ENCODE results near the gene PDS5A. TPM values are rescaled to one million over a fixed set of nuclear protein-coding genes. Genes with fewer than 3 reads are reported as not detected.

The PDS5A gene
- total and polyA plus RNA-seq, 2 donors (not counting 3 experiments of a cell fraction or from before 2014, with no cell fraction given) = 17.5 to 80.8 TPM

DNA sequence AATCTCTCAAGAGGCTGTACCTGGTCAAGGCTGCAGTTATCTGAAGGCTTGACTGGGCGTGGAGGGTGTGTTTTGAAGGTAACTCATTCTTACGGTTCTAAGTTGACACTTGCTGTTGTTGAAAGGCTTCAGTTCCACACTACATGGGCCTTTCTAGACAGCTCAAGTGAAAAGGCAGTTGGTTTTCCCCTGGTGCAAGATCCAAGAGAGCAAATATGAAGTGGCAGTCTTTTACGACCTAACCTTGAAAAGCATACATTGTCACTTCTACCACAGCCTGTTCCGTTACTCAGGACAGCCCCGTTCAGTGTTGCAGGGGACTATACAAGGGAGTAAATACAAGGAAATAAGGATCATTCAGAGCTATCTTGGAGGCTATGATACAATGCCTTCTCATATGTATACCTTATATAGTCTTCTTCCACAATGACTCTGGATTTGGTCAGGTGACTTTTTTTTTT lies 46.2 kb downstream of the PDS5A start:
- Histone ChIP-seq H3K4me1 (ENCODE audit: control insufficient read depth, extremely low read depth, insufficient read depth, low read length) (peaks cover 12% of the 10 kb centered on the region), H3K9ac (replicated peaks; ENCODE audit: extremely low read depth, insufficient read depth, low read length) (no peak overlapping the region), H3K4me2 (ENCODE audit: insufficient read depth, low read length) (no peak overlapping the region), H3K36me3 (ENCODE audit: control insufficient read depth in 2 of 2, extremely low read depth in 1 of 2, insufficient read depth in 2 of 2, low read length in 2 of 2) (peaks cover 0 to 5% of the 10 kb centered on the region in 2 experiments), H2AFZ (ENCODE audit: low read depth, low read length) (no peak overlapping the region), H3K27me3 (ENCODE audit: control insufficient read depth in 2 of 2, insufficient read depth in 2 of 2, low read length in 2 of 2) (no peaks in the 10 kb centered on the region), H3K9me3 (replicated peaks; ENCODE audit: control insufficient read depth, insufficient read depth, low read length) (no peaks in the 10 kb centered on the region), H3K9me1 (replicated peaks; ENCODE audit: control insufficient read depth, extremely low read depth, insufficient read depth, low read length) (no peaks in the 10 kb centered on the region), H4K20me1 (replicated peaks; ENCODE audit: control insufficient read depth, extremely low read depth, insufficient read depth, low read length) (no peaks in the 10 kb centered on the region), H3K4me3 (replicated peaks in 1 of 3; ENCODE audit: insufficient read depth in 1 of 3, low read depth in 1 of 3, low read length in 3 of 3) (no peak overlapping the region), H3K27ac (ENCODE audit: insufficient read depth, low read depth, low read length) (no peak overlapping the region), H3K79me2 (ENCODE audit: control insufficient read depth, insufficient read depth, low read length) (peaks cover 77% of the 10 kb centered on the region)
- no peak for TF ChIP-seq FOS (IDR thresholded peaks at IDR 0.05; ENCODE audit: borderline replicate concordance, insufficient read depth, low read length)
- no peak for TF ChIP-seq JUN (IDR thresholded peaks at IDR 0.05; ENCODE audit: borderline replicate concordance, insufficient read depth, insufficient read length, low read depth)
- TF ChIP-seq, protein P1, sequence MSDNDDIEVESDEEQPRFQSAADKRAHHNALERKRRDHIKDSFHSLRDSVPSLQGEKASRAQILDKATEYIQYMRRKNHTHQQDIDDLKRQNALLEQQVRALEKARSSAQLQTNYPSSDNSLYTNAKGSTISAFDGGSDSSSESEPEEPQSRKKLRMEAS (IDR thresholded peaks at IDR 0.05; ENCODE audit: insufficient read depth, insufficient read length) = no peak
- TF ChIP-seq GATA2 (IDR thresholded peaks at IDR 0.05; ENCODE audit: insufficient read depth, insufficient read length, low read depth, low read length) = no peak
- TF ChIP-seq POLR2A (IDR thresholded peaks at IDR 0.05; ENCODE audit: low read depth, low read length) = no peak
- no peak for TF ChIP-seq EZH2 (IDR thresholded peaks at IDR 0.05; ENCODE audit: borderline replicate concordance, low read depth, low read length, severe bottlenecking)
- TF ChIP-seq POLR2AphosphoS5 (IDR thresholded peaks at IDR 0.05; ENCODE audit: insufficient read depth, low read depth, low read length) = no peak
- ChIA-PET CTCF (interaction anchor here (0.7 kb wide), 1 partner anchor 34 kb away, joined by 3 read pairs; no protein-coding TSS in a partner anchor), POLR2A (no interaction called here)
- BruUV-seq (replicated peaks) = no TSS peak
- DNase-seq (ENCODE audit: low read depth, low spot score) (no peak), FAIRE-seq (no peak)
- intact Hi-C loops (cut with micrococcal nuclease) = no loop called here
- dilution Hi-C loops (cut with MboI; ENCODE audit: extremely low pct_ligation_motif_present, low sequenced_read_pairs) = no loop called here

DNA sequence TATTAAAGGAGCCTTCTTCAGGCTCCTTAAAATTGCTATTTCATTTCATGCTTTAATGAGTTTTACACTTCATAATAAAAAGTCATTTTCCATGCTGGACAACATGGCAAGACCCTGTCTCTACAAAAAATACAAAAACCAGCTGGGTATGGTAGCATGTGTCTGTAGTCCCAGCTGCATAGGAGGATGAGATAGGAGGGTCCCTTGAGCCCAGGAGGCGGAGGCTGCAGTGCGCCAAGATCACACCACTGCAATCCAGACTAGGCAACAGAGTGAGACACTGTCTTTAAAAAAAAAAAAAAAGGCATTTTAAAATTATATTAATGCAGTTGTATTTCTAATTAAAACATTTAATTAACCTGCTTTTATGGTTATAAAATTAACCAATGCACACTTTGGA lies 49.2 kb downstream of the PDS5A start:
- no peak overlapping the region for H3K27ac ChIP-seq (ENCODE audit: insufficient read depth, low read depth, low read length)
- BruUV-seq (replicated peaks) = no TSS peak
- H3K9me1 ChIP-seq (replicated peaks; ENCODE audit: control insufficient read depth, extremely low read depth, insufficient read depth, low read length) = no peaks in the 10 kb centered on the region
- intact Hi-C loops (cut with micrococcal nuclease) (no loop called here), dilution Hi-C loops (cut with MboI; ENCODE audit: extremely low pct_ligation_motif_present, low sequenced_read_pairs) (no loop called here)
- peaks cover 3% of the 10 kb centered on the region for H4K20me1 ChIP-seq (replicated peaks; ENCODE audit: control insufficient read depth, extremely low read depth, insufficient read depth, low read length)
- no peak overlapping the region for H3K4me2 ChIP-seq (ENCODE audit: insufficient read depth, low read length)
- H3K4me3 ChIP-seq (replicated peaks in 1 of 3; ENCODE audit: insufficient read depth in 1 of 3, low read depth in 1 of 3, low read length in 3 of 3) = no peak overlapping the region
- DNase-seq (ENCODE audit: low read depth, low spot score) = no peak
- FAIRE-seq = no peak
- POLR2A ChIA-PET = no interaction called here
- CTCF ChIA-PET = no interaction called here
- TF ChIP-seq, protein P1 (IDR thresholded peaks at IDR 0.05; ENCODE audit: insufficient read depth, insufficient read length) = no peak
- TF ChIP-seq FOS (IDR thresholded peaks at IDR 0.05; ENCODE audit: borderline replicate concordance, insufficient read depth, low read length) (no peak), MYC (IDR thresholded peaks at IDR 0.05; ENCODE audit: low read depth, low read length) (no peak), JUN (IDR thresholded peaks at IDR 0.05; ENCODE audit: borderline replicate concordance, insufficient read depth, insufficient read length, low read depth) (no peak), GATA2 (IDR thresholded peaks at IDR 0.05; ENCODE audit: insufficient read depth, insufficient read length, low read depth, low read length) (no peak), EZH2 (IDR thresholded peaks at IDR 0.05; ENCODE audit: borderline replicate concordance, low read depth, low read length, severe bottlenecking) (no peak), POLR2AphosphoS5 (IDR thresholded peaks at IDR 0.05; ENCODE audit: insufficient read depth, low read depth, low read length) (no peak), POLR2A (IDR thresholded peaks at IDR 0.05; ENCODE audit: low read depth, low read length) (no peak)
- TF ChIP-seq, protein P2, sequence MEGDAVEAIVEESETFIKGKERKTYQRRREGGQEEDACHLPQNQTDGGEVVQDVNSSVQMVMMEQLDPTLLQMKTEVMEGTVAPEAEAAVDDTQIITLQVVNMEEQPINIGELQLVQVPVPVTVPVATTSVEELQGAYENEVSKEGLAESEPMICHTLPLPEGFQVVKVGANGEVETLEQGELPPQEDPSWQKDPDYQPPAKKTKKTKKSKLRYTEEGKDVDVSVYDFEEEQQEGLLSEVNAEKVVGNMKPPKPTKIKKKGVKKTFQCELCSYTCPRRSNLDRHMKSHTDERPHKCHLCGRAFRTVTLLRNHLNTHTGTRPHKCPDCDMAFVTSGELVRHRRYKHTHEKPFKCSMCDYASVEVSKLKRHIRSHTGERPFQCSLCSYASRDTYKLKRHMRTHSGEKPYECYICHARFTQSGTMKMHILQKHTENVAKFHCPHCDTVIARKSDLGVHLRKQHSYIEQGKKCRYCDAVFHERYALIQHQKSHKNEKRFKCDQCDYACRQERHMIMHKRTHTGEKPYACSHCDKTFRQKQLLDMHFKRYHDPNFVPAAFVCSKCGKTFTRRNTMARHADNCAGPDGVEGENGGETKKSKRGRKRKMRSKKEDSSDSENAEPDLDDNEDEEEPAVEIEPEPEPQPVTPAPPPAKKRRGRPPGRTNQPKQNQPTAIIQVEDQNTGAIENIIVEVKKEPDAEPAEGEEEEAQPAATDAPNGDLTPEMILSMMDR (IDR thresholded peaks at IDR 0.05; ENCODE audit: extremely low read depth in 1 of 2, insufficient read depth in 1 of 2, low read depth in 1 of 2, low read length in 2 of 2) = no peak
- no peak overlapping the region for H3K9ac ChIP-seq (replicated peaks; ENCODE audit: extremely low read depth, insufficient read depth, low read length)
- peaks cover 0 to 12% of the 10 kb centered on the region in 2 experiments for H3K36me3 ChIP-seq (ENCODE audit: control insufficient read depth in 2 of 2, extremely low read depth in 1 of 2, insufficient read depth in 2 of 2, low read length in 2 of 2)
- H3K4me1 ChIP-seq (ENCODE audit: control insufficient read depth, extremely low read depth, insufficient read depth, low read length) = peaks cover 2% of the 10 kb centered on the region
- H3K79me2 ChIP-seq (ENCODE audit: control insufficient read depth, insufficient read depth, low read length) = peaks cover 59% of the 10 kb centered on the region
- no peaks in the 10 kb centered on the region for H3K9me3 ChIP-seq (replicated peaks; ENCODE audit: control insufficient read depth, insufficient read depth, low read length)
- H3K27me3 ChIP-seq (ENCODE audit: control insufficient read depth in 2 of 2, insufficient read depth in 2 of 2, low read length in 2 of 2) = no peaks in the 10 kb centered on the region
- no peak overlapping the region for H2AFZ ChIP-seq (ENCODE audit: low read depth, low read length)
